HG03460 (cell line): ENCODE measurements around the gene CIRBP.
A peak's percentile ranks its signal among the peaks of the same experiment; 100 is the strongest.

Experiments used
- ATAC-seq: cut with Tn5 transposase; IDR thresholded peaks from one replicate; pipeline ENCODE4 v1.9.1; 2021; ENCODE audit not compliant: unreplicated experiment

The CIRBP gene

GRCh38 chr19:1254530-1255185 is 14.5 kb upstream of the CIRBP start:
- no peak for ATAC-seq

- no peak for ATAC-seq
Observed at GRCh38 chr19:1255186-1256161, 13.7 kb upstream of the CIRBP start.

DNA sequence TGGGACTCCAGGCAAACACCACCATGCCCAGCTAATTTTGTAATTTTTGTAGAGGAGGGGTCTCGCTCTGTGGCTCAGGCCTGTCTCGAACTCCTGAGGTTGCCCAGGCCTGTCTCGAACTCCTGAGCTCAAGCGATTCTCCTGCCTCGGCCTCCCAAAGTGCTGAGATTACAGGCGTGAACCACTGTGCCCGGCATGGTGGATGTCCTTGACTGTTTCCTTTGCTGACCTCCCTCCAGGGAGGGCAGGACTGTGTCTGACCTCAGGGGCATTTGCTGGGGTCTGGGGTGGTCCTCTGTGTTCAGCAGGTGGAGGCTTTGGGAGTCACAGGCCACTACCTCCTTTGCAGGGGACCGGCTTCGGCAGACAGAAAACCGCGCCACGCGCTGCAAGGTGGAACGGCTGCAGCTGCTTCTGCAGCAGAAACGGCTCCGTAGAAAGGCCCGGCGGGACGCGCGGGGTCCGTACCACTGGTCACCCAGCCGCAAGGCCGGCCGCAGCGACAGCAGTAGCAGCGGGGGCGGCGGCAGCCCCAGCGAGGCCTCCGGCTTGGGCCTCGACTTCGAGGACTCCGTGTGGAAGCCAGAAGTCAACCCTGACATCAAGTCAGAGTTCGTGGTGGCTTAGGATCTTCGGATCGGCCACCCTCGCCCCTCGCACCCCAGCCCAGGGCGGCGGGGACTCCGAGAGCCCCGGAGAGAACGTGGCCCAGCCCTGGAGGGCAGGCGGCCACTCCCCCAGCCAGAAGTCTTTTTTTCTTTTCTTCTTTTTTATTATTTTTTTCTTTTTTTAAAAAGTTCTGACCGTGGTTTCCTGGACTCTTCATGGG is 12.3 kb upstream of the CIRBP start:
- no peak for ATAC-seq

GRCh38 chr19:1257475-1258162 is 11.5 kb upstream of the CIRBP start:
- no peak for ATAC-seq

GRCh38 chr19:1258163-1258492 is 11.0 kb upstream of the CIRBP start:
- ATAC-seq: no peak

GRCh38 chr19:1258707-1259205 is 10.4 kb upstream of the CIRBP start:
- ATAC-seq: no peak

- no peak for ATAC-seq
Observed at GRCh38 chr19:1259206-1259875, 9.8 kb upstream of the CIRBP start.

- no peak for ATAC-seq
Observed at GRCh38 chr19:1259876-1260748, 9.0 kb upstream of the CIRBP start.

DNA sequence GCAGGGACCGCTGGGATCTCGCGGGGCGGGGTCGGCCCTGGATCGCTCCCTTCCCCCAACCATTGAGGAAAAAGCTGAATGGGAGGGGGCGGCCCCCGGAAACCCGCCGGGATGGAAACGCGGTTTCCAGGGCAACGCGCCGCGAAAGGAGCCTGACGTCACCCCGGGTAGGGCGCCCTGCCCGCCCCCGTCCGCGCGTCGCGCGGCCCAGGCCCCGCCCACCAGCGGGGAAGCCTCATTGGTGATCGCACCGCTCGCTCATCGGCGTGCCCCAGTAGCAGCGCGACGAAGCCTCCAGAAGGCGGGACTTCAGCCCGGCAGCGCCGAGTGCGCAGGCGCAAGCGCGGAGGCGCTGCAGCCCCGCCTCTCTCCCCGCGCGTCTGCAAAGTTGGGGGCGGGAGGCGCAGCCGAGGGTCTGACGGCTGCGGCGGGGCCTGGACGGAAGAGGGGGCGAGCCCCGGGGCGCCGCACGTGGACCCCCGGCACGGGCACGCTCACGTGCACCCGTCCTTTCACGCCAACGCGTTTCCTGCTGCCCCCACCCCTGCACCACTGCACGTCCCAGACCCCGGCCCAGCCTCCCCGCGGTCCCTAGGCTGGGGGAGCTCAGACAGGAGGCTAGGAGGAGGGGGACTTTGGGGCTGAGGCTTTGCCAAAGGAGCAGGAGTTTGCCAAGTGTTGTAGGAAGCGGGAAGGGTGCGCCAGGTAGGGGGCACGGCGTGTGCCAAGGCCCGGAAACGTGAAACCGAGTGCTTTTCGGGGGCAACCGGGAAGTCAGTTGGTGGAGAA is 8.2 kb upstream of the CIRBP start:
- ATAC-seq: peak; percentile 45

DNA sequence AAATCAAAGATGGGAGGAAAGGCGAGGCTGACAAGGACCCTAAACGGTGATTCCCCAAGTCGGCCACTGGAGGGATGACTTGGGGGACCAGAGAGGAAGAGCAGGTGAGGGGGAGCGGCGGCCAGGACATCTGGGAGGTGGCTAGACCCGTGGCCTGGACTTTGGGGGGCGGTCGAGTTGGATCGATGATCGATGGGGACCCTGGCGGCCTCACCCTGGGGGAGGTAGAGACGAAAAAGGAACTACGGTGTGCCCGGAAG is 7.7 kb upstream of the CIRBP start:
- no peak for ATAC-seq

GRCh38 chr19:1261798-1262622 is 7.1 kb upstream of the CIRBP start:
- ATAC-seq: no peak

- ATAC-seq: no peak
Observed at GRCh38 chr19:1262623-1263123, 6.5 kb upstream of the CIRBP start.

DNA sequence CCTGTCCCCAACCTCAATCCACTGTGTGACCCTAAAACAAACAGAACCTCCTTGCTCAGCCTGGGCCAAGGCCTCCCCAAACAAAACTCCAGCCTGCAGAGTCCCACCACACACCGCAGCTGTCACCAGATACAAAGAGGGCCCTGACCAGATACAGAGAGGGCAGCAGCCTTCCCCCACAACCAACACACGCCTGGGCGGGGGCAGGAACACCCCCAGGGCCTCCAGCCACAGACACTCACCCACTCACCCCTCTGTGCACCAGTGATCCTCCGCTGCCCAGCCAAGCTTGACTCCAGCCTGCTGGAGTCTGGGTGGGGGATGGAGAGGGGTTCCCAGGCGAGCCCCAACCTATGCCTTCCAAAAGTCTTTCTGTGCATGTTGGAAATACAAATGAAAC is 5.9 kb upstream of the CIRBP start:
- ATAC-seq: no peak

DNA sequence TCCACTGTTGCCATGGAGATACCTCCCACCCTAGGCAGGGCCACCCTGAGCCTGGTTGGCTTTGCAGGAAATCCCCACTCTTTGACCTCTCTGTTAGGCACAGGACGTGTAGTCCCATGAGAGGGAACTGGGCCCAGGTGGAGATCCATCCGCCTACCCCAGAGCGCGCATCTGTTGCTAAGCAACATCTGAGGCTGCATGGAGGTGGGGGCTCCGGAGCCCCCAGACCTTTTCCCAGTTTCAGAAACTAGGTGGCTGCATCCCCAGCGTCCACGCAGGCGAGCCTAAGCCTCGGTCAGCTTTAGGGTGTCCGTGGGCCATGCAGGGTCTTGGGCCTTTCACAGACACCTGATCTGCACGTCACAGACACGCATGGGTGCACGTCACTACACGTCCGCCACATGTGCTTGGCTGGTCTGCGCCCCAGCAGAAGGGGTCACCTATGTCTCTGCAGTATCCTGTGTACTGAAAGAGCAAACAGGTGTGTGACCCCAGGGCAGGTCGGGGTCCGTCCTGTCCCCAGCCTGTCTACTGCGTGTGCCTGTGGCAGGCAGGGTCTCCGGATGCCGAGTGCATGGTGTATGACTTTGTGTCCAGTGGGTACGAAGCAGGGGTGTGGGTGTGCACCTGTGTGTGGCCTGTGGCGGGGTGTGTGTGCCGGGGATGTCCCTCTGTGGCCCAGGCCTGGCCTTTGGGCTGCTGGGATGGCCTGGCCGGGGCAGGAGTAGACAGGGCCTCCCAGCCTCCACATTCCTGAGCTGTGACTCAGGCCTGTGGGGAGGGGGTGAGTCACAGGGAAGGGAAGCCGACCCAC is 4.1 kb upstream of the CIRBP start:
- ATAC-seq: no peak

- ATAC-seq: no peak
Observed at GRCh38 chr19:1265615-1266128, 3.5 kb upstream of the CIRBP start.

DNA sequence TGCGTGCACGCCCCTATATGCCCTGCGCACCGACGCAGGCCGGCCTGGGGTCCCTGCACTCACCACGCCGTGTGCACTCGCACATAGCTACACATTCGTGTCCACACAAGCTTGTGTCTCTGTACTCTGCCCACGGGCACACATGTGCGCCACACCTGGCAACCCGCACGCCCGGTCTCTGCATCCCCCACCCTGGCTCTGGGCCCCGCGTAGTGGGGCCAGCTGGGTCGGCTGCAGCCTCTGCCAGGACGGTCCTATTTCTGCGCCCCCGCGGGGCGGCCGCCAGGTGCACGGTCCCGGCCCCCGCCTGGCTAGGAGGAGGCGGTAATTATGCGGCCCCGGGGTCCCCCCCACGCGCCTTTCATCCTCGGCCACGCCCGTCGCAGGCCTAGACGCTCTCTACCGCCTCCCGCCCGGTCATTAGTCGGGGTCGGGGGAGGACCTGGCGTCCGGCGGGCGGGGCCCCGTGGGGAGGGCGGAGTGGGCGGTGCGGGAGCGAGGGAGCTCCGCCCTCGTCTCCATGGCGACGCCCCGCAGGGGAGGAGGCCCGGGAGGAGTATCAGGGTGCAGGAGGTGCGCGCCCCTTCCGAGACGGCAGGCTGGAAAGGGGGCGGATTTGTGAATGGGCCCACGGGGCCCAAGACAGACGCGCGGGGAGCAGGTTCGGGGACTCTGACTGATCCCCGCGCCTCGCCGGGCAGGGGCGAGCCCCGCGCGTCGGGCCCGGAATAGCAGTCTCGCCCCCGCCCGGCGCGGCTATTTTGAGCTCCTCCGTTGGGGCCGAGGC is 2.8 kb upstream of the CIRBP start:
- peak; percentile 22 for ATAC-seq
